Lung (tissue), 12 donors: ENCODE results near the gene HOXA9. TPM values are rescaled to one million over a fixed set of nuclear protein-coding genes. Genes with fewer than 3 reads are reported as not detected.

Experiments used
- ATAC-seq: fragments of 200-7000 bp; cut with Tn5 transposase; one replicate; pipeline ENCODE4 v1.9.1; 2020; ENCODE audit warnings: moderate number of reproducible peaks; ENCODE audit not compliant: insufficient read depth, low FRiP score
- DNase-seq, 3 donors: peaks; one replicate each; pipeline ENCODE4 v3.0.0-alpha.2; 2013 to 2017
- H3K27ac ChIP-seq, 2 donors: one replicate each; pipeline ENCODE4 v1.5.1; 2013; ENCODE audit warnings: mild to moderate bottlenecking in 2 of 2, moderate library complexity in 2 of 2, control low read depth in 1 of 2, inconsistent platforms in 1 of 2, low read depth in 1 of 2, low read length in 1 of 2
- H3K27me3 ChIP-seq, 3 donors: one replicate each; pipeline ENCODE4 v1.5.1; 2013; ENCODE audit warnings: low read length in 2 of 3; ENCODE audit not compliant: control insufficient read depth in 3 of 3, insufficient read depth in 3 of 3
- H3K36me3 ChIP-seq, 4 donors: one replicate each; pipeline ENCODE4 v1.5.1; 2013; ENCODE audit warnings: low read length in 4 of 4, mild to moderate bottlenecking in 1 of 4, moderate library complexity in 1 of 4; ENCODE audit not compliant: control insufficient read depth in 4 of 4, insufficient read depth in 4 of 4
- H3K4me1 ChIP-seq, 5 donors: one replicate each; pipeline ENCODE4 v1.5.1; 2013; ENCODE audit warnings: low read length in 5 of 5, mild to moderate bottlenecking in 2 of 5, moderate library complexity in 1 of 5; ENCODE audit not compliant: control insufficient read depth in 5 of 5, insufficient read depth in 5 of 5
- H3K4me3 ChIP-seq: one replicate; pipeline ENCODE4 v1.5.1; 2013; ENCODE audit warnings: mild to moderate bottlenecking, control low read depth, moderate library complexity
- H3K9ac ChIP-seq, 2 donors: one replicate each; pipeline ENCODE4 v1.5.1; 2013; ENCODE audit warnings: low read length in 2 of 2, control low read depth in 1 of 2; ENCODE audit not compliant: insufficient read depth in 1 of 2
- H3K9me3 ChIP-seq, 4 donors: one replicate each; pipeline ENCODE4 v1.5.1; 2013; ENCODE audit warnings: low read length in 3 of 4, mild to moderate bottlenecking in 1 of 4, moderate library complexity in 1 of 4; ENCODE audit not compliant: control insufficient read depth in 4 of 4, insufficient read depth in 3 of 4
- CTCF ChIP-seq: IDR thresholded peaks from 2 replicates; pipeline ENCODE4 v1.5.1; 2012; ENCODE audit warnings: mild to moderate bottlenecking; ENCODE audit errors: control extremely low read depth, extremely low read depth
- WGBS, 2 donors: extraction: QIAGEN DNeasy Blood & Tissue Kit; methylation state at CpG; one replicate each; pipeline ENCODE4 v1.1.7; 2013; 5-methylcytosine and 5-hydroxymethylcytosine counted together
- polyA plus RNA-seq, 2 donors: library from polyadenylated mRNA; stranded (reverse); fragments of 200-250 nt; gene quantifications; one replicate each; pipeline ENCODE4 v1.2.1, GENCODE V29; 2013
- total RNA-seq, 2 donors: library from RNA; depleted of rRNA in 1 of 2; stranded (reverse); fragments of >200 nt in 1 of 2; gene quantifications; one replicate each; pipeline ENCODE4 v1.2.1, GENCODE V29; 2014 to 2021
- donor health status: control.
- donor health status: control.
- donor health status: Bipolar disorder and iron deficiency.
- donor health status: healthy.
- donor health status: DM: yes; HTN: yes; CAD: no.

The HOXA9 gene
- total and polyA plus RNA-seq, 4 donors = 0.11 to 0.85 (median 0.43) TPM

DNA sequence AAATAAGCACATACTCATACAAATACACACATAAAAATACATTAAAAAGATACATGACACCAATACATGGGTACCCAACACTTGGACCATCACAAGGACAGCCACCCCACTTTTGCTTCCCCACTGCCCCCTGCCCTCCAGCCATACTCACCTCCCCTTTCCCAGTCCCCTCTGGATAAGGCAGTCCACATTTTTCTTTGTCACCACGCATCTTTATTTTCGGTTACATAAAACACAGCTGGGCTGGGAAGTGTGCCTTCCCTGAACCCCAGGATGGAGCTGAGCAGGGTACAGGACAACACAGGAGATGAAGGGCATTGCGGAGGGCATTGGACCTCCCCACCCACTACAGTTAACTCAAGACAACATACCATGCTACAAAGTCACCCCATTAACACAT lies 11.8 kb downstream of the HOXA9 start:
- no peak overlapping the region for H3K27ac ChIP-seq
- no peak for ATAC-seq
- H3K4me3 ChIP-seq = no peak overlapping the region
- peaks cover 0 to 82% (median 48%) of the 10 kb centered on the region in 3 donors for H3K27me3 ChIP-seq
- peaks cover 0 to 50% (median 4%) of the 10 kb centered on the region in 5 donors for H3K4me1 ChIP-seq
- no peaks in the 10 kb centered on the region for H3K36me3 ChIP-seq
- DNase-seq = no peak
- peaks cover 0 to under 1% (median 0%) of the 10 kb centered on the region in 4 donors for H3K9me3 ChIP-seq
- no peak overlapping the region for H3K9ac ChIP-seq
- no peak for TF ChIP-seq CTCF
- 70 to 80% methylated on average over 3 of the region's 3 CpGs for WGBS, 2 donors

DNA sequence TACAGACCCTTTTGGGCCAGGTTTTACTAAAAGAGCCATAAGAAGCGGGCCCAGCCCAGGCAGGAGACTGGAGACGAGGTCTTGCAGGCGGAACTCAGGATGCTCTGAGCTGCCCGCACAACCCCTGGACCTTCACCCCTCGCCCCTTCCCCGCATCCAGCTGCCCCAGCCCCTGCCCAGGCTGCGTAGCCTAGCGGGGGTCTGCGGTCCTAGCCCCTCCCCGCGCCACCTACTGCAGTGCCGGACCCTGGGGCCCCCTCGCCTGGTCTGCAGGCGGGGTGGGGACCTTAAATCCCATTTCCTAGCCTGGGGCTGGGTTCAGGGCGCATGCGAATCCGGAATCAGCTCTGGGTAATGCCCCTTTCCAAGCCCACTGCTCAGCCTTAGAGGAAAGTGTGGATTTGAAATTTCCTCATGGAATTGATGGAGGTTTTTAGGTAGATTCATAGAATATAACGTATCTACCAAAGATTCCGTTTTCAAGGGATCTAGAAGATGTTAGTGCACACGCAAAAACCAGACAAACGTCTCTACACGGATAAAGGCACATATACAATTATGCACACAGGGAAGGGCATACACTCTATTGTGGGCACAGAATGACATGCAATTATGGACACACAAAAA lies 12.4 kb downstream of the HOXA9 start:
- peak overlapping the region; percentile 37 to 91 for H3K9ac ChIP-seq

GRCh38 chr7:27151931-27152815 lies 13.2 kb downstream of the HOXA9 start, which contains the start of gene HOXA3:
TSS of gene HOXA3 (minus strand) at chr7:27152583. CDS start at chr7:27110640, 41,943 bp downstream.
- Histone ChIP-seq H3K27me3 (peaks cover 0 to 72% (median 37%) of the 10 kb centered on the region in 3 donors), H3K4me1 (peaks cover 0 to 57% (median 8%) of the 10 kb centered on the region in 5 donors)
- TF ChIP-seq CTCF = no peak

More for the DNA sequence above, 12.4 kb downstream of the HOXA9 start:
- peaks cover 0 to 2% (median 0%) of the 10 kb centered on the region in 4 donors for H3K9me3 ChIP-seq
- DNase-seq = no peak
- H3K27ac ChIP-seq = peak overlapping the region in 1 of 2 donors; percentile 62
- H3K27me3 ChIP-seq = peaks cover 0 to 80% (median 42%) of the 10 kb centered on the region in 3 donors
- ATAC-seq = no peak
- 16 to 41% methylated on average over 22 of the region's 22 CpGs for WGBS, 2 donors
- no peak for TF ChIP-seq CTCF
- H3K36me3 ChIP-seq = no peaks in the 10 kb centered on the region
- no peak overlapping the region for H3K4me3 ChIP-seq
- peaks cover 0 to 56% (median 8%) of the 10 kb centered on the region in 5 donors for H3K4me1 ChIP-seq

More at GRCh38 chr7:27151931-27152815, 13.2 kb downstream of the HOXA9 start, which contains the start of gene HOXA3:
- Histone ChIP-seq H3K36me3 (no peaks in the 10 kb centered on the region), H3K9me3 (peaks cover 0 to 2% (median 0%) of the 10 kb centered on the region in 4 donors), H3K4me3 (peak within 1 kb of the TSS; percentile 16), H3K9ac (peak within 1 kb of the TSS; percentile 43 to 91), H3K27ac (peak within 1 kb of the TSS in 1 of 2 donors; percentile 62)
- WGBS, 2 donors = 5 to 16% methylated on average over 45 to 53 of the region's 53 CpGs
- DNase-seq (peak; percentile 82 to 93 (median 90)), ATAC-seq (no peak)
